Kidney epithelial cell (primary cell): ENCODE data around the gene COG4. TPM values are rescaled to one million over a fixed set of nuclear protein-coding genes. Genes with fewer than 3 reads are reported as not detected.

Experiments used
- DNase-seq: peaks from one replicate; pipeline ENCODE4 v3.0.0-alpha.2; 2010; ENCODE audit warnings: low read depth
- H3K27me3 ChIP-seq: 2 replicates; pipeline ENCODE4 v1.6.0; 2011; ENCODE audit warnings: low read length; ENCODE audit not compliant: control insufficient read depth, insufficient read depth
- H3K36me3 ChIP-seq: 2 replicates; pipeline ENCODE4 v1.5.1; 2011; ENCODE audit warnings: low read length; ENCODE audit not compliant: control insufficient read depth, insufficient read depth
- H3K4me3 ChIP-seq: 2 replicates; pipeline ENCODE4 v1.5.1; 2011; ENCODE audit warnings: low read depth, mild to moderate bottlenecking, control low read depth, low read length
- total RNA-seq: library from RNA; depleted of rRNA; stranded (reverse); fragments of >200 nt; gene quantifications from 2 replicates; pipeline ENCODE4 v1.2.3, GENCODE V29; 2015
- TF ChIP-seq, protein P1 (sequence below): IDR thresholded peaks from 2 replicates; pipeline ENCODE4 v1.5.1; 2011; ENCODE audit warnings: mild to moderate bottlenecking, moderate library complexity, low read length, control low read depth, inconsistent platforms; ENCODE audit not compliant: insufficient read depth, poor library complexity, severe bottlenecking

COG4 gene
- total RNA-seq, 1 donor from 2014 or later, result 46.4 TPM

DNA sequence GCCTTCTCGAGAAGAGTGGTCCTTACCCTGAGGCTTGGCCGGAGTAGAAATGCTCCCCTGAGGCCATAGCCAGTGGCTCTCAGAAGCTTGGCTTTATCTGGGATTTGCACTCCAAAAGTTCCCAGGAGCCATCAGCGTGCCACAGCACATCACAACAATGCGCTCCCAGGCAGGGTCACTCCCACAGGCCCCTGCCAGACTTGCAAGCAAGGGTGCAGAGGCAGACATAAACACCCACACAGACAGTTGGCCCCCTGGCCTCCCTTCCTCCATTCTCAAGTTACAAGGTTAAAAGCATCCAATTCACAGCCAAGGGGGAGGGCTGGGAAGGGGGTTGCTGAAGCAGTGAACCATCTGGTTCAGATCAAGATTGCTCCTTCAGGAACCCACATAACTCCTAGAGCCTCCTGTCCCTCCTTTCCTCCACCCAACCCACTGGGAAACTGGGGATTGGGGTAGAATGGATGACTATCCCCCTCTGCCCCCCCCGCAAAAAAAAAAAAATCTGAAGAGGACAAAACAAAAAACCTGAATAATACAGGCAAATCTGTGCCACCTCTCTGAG lies 86.3 kb downstream of the COG4 start:
- Histone ChIP-seq H3K27me3 (no peaks in the 10 kb centered on the region), H3K36me3 (no peaks in the 10 kb centered on the region), H3K4me3 (peak overlapping the region; percentile 75)
- DNase-seq, result no peak
- TF ChIP-seq, protein P1, sequence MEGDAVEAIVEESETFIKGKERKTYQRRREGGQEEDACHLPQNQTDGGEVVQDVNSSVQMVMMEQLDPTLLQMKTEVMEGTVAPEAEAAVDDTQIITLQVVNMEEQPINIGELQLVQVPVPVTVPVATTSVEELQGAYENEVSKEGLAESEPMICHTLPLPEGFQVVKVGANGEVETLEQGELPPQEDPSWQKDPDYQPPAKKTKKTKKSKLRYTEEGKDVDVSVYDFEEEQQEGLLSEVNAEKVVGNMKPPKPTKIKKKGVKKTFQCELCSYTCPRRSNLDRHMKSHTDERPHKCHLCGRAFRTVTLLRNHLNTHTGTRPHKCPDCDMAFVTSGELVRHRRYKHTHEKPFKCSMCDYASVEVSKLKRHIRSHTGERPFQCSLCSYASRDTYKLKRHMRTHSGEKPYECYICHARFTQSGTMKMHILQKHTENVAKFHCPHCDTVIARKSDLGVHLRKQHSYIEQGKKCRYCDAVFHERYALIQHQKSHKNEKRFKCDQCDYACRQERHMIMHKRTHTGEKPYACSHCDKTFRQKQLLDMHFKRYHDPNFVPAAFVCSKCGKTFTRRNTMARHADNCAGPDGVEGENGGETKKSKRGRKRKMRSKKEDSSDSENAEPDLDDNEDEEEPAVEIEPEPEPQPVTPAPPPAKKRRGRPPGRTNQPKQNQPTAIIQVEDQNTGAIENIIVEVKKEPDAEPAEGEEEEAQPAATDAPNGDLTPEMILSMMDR, result no peak

DNA sequence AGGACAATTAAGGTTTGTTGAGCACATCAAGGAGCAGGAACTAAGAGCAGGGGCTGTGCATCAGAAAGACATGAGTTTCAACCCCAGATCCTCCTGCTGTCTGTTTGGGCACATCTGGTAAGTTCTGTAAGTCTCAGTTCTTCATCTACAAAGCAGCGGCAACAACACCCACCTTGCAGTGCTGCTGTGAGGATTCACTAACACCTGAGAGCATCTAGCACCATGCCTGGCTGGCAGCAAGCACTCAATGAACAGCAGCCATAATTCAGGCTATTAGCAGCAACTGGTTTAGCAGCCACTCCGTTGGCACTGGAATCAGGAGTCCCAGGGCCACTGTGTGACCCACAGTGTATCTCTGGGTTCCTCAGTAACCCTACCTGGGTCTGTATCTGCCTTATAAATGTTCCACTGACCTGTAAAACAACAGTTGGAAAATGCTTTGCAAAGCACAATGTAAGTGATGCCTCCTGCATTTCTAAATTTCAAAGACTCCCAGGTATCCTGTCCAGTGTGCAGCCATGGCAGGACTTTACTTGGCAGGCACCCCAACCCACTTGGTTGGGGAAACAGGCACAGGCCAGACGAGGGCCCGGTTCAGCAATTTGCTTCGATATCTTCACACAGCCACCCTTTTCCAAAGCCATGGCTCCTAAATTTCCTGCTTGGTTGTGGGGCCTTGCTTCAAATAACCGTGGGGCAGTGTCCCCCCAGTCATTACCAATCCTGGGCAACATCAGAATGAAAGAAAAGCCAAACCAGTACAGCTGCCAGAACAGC lies 88.7 kb downstream of the COG4 start:
- H3K4me3 ChIP-seq, result no peak overlapping the region
- no peak for DNase-seq
- no peaks in the 10 kb centered on the region for H3K27me3 ChIP-seq
- H3K36me3 ChIP-seq, result no peaks in the 10 kb centered on the region
- TF ChIP-seq, protein P1, result no peak

DNA sequence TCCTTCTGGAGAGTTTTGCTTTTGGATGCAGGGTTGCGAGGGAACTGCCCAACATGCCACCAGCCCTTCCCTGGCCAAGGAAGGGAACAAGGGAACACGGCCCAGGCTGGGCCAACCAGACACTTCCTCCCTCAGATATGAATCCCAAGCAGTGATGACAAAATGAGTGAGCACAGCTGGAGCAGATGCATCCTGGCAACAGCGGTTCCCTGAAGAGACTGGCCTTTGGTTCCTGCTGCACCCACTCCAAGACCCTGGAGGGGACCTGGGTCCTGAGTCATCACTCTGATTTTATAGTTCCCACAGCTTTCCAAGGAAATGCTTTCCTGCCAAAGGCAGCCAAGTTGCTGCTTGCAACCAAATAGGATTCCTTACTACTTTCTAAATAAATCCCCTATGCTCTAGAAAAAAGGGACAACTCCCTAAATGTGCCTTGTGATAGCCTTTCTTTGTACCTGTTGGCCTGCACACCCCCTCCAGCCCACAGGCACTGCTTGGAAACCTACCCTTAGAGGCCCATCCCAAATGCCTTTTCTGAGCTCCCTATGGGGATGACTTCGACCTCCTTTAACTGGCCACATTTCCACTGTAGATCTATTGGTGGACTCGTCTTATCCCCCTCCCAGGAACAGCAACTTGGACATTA lies 89.8 kb downstream of the COG4 start:
- DNase-seq, result no peak
- H3K36me3 ChIP-seq, result no peaks in the 10 kb centered on the region
- H3K4me3 ChIP-seq, result no peak overlapping the region
- H3K27me3 ChIP-seq, result no peaks in the 10 kb centered on the region
- TF ChIP-seq, protein P1, result no peak

DNA sequence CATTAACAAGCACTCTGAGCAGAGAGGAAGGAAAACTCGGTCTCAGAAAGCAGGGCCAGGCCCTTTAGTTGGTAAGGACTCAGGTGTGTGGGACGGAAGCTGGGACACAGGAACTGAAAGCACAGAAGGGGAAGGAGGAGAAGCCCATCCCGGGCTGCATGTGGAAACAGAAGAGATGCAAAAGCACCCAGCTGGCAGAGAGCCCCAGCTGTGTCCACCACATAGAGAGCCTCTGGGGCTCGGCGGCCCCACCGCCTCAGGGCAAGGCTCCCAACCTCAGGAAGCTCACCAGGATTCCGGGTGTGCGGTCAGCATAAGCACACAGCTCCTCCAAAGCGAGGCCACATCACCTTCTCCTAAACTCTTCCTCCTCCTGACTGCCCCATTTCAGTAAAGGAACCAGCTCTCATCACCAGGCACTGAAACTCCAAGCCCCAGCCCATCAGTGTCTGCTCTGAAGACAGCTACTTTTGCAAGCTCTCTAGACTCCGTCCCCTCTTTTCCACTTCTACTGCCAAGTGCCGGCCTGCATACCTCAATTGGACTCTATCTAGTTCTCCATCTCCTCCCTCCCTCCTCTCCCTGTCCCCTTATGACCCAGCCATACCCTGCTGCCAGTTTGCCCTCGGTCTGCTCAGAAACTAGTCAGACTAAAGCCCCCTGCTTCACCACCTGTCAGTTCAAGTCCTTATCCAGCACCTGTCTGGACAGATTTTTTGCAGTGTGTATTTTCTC lies 90.5 kb downstream of the COG4 start:
- Histone ChIP-seq H3K36me3 (no peaks in the 10 kb centered on the region), H3K27me3 (no peaks in the 10 kb centered on the region), H3K4me3 (no peak overlapping the region)
- TF ChIP-seq, protein P1, result no peak
- DNase-seq, result no peak

DNA sequence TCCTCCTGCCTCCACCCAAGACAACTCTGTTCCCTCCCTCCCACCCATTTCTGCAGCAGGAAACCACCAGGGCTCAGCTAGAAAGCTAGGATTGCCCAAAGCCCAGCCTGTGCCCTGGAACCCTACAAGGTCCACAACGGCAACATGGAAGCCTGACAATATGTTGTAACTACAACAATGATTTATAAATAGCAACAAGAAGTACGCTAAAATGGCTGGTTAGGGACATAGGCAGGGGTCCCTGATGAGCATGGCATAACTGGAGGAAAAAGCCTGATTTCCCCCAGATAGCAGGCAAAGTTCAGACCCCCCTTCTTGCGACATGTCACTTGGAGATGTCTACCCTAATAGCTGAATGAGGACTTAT lies 91.0 kb downstream of the COG4 start:
- TF ChIP-seq, protein P1, result no peak
- DNase-seq, result no peak
- no peaks in the 10 kb centered on the region for H3K36me3 ChIP-seq

More for the DNA sequence above, 91.0 kb downstream of the COG4 start:
- Histone ChIP-seq H3K27me3 (no peaks in the 10 kb centered on the region), H3K4me3 (no peak overlapping the region)
